Left lobe of liver (tissue), 2 donors: Measurements from ENCODE around the gene TBX20. TPM values are rescaled to one million over a fixed set of nuclear protein-coding genes. Genes with fewer than 3 reads are reported as not detected.
"Not testable (repeated sequence)": the region's sequence is repeated elsewhere in the genome, so short reads cannot be mapped to it uniquely, and the experiment has no call there.

ENCODE experiments used
- ATAC-seq: fragments of 200-7000 bp; cut with Tn5 transposase; one replicate; pipeline ENCODE4 v1.9.1; 2020; ENCODE audit warnings: mild to moderate bottlenecking, moderate library complexity
- DNase-seq: peaks from one replicate; pipeline ENCODE4 v3.0.0-alpha.2; 2020; ENCODE audit warnings: low spot score
- total RNA-seq: library from RNA; stranded (reverse); gene quantifications from one replicate; pipeline ENCODE4 v1.2.1, GENCODE V29; 2021
- donor health status: DM: no; HTN: no; CAD: no; lungs with moderate emphysema.
- donor health status: DM: no; HTN: yes; CAD: no.

TBX20 gene
- total RNA-seq, 1 donor from 2014 or later: 1.5 TPM

DNA sequence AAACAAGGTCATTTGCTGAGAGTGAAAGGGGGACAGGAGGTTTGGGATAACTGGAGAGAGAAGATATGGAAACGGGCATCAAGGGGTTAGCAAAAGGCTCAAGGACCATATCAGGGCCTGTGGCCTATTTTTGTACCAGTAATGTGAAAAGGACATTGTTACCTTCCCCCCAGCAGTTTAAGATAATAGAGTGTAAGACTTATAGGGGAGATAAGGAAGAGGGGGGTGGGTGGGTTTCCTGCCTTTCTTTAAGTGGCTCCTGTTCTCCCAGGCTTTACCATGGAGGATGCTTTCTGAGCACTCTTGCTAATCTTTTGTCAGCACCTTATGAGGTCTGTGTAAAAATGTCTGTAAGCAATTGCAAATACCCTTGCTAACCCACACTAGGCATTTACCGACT lies 80.7 kb downstream of the TBX20 start:
- not testable (repeated sequence) for ATAC-seq, DNase-seq

DNA sequence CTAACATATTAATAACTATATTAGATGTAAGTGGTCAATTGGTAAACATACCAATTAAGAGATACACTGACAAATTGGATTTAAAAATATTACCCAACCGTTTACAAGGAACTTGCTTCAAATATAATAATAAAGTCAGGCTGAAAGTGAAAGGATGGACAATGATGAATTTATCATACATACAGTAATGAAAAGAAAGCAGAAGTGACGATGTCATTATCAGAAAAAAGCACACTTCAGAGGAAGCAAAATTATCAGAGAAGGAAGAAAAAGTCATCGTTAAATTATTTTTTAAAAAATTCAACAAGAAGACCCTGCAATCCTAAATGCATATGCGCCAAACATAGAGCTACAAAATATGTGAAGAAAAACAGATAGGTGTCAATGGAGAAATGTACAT lies 81.8 kb downstream of the TBX20 start:
- not testable (repeated sequence) for DNase-seq, ATAC-seq

GRCh38 chr7:35167658-35168057 lies 86.2 kb downstream of the TBX20 start:
- ATAC-seq, DNase-seq: not testable (repeated sequence)

DNA sequence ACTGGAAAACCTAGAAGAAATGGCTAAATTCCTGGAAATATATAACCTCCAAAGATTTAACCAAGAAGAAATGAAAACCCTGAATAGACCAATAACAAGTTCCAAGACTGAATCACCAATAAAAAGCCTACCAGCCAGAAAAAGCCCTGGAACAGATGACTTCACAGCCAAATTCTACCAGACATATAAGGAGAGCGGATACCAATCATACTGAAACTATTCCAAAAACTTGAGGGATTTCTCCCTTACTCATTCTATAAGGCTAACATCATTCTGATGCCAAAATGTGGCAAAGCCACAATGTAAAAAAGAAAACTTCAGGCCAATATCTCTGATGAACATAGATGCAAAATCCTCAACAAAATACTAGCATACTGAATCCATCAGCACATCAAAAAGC lies 86.7 kb downstream of the TBX20 start:
- DNase-seq, ATAC-seq: not testable (repeated sequence)

DNA sequence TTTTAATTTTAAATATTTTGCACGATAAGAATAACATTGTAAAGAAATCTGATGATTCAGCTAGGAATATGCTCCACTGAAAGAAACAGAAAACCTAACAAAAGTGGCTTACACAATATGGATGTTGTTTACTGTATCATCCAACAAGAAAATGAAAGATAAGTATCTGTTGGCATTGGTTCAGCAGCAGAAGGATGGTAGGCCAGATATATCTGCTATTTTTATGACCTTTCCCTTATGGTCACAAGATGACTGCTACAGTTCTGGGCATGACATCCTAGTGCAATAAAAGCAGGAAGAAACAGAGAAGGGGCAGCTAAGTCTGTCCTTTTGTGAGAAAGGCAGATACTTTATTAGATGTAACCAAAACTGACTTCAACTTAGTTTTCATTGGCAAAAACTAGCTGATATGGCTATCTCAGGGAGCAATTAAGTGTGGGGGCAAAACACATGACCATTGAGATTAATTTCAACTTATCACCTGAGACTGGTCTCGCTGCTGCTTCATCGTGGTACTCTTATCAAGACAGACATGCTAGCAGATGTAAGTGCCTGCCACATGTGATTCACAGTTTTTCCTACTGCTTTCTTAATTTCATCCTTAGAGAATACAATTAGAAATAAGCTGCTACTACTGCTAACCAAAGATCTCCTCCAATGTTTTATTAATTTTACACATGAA lies 92.7 kb downstream of the TBX20 start:
- not testable (repeated sequence) for ATAC-seq

More for the DNA sequence above, 92.7 kb downstream of the TBX20 start:
- not testable (repeated sequence) for DNase-seq

Other genes with a start within 250 kb of the TBX20 start
- gene DPY19L1, start 216.6 kb downstream of the TBX20 start, total RNA-seq: 17.8 TPM